K562 (cell line): Measurements from ENCODE around the gene TANGO6. TPM values are rescaled to one million over a fixed set of nuclear protein-coding genes. Genes with fewer than 3 reads are reported as not detected.
A peak's percentile ranks its signal among the peaks of the same experiment; 100 is the strongest.

Source experiments
- CREB1 ChIP-seq, 2 experiments: sonication (generic) in 1 of 2; formaldehyde crosslinking in 1 of 2; IDR thresholded peaks; 2 replicates each; pipeline versions ENCODE4 v1.6.1 to v1.8.0; 2012 to 2022; ENCODE audit warnings: inconsistent platforms in 1 of 2, mild to moderate bottlenecking in 1 of 2, missing genetic modification reagents in 1 of 2, moderate library complexity in 1 of 2
- CUX1 ChIP-seq: fragments of 200-800 bp; sonication (Bioruptor generic); IDR thresholded peaks from 2 replicates; pipeline ENCODE4 v1.6.1; 2016; ENCODE audit warnings: missing genetic modification characterization, missing compliant biosample characterization
- EGR1 ChIP-seq: fragments of 450-650 bp; conservative IDR thresholded peaks from 2 replicates; pipeline ENCODE4 v1.6.1; 2017; ENCODE audit warnings: mild to moderate bottlenecking
- ETV1 ChIP-seq: fragments of 450-650 bp; conservative IDR thresholded peaks from 2 replicates; pipeline ENCODE4 v1.6.1; 2016; ENCODE audit warnings: missing genetic modification characterization, control low read depth, low read depth, missing compliant biosample characterization
- EZH2 ChIP-seq: IDR thresholded peaks from 2 replicates; pipeline ENCODE4 v1.6.1; 2012; ENCODE audit warnings: low read depth, mild to moderate bottlenecking, inconsistent platforms, low read length, borderline replicate concordance
- GABPB1 ChIP-seq: sonication (generic); formaldehyde crosslinking; IDR thresholded peaks from 2 replicates; pipeline ENCODE4 v1.8.0; 2022; ENCODE audit warnings: mild to moderate bottlenecking, missing genetic modification reagents
- HINFP ChIP-seq: fragments of 450-650 bp; conservative IDR thresholded peaks from 2 replicates; pipeline ENCODE4 v1.6.1; 2016; ENCODE audit warnings: missing genetic modification characterization, low read depth, mild to moderate bottlenecking, control low read depth, missing compliant biosample characterization
- MBD2 ChIP-seq: sonication (generic); IDR thresholded peaks from 2 replicates; pipeline ENCODE4 v1.6.1; 2016; ENCODE audit warnings: low read depth, borderline replicate concordance
- POU5F1 ChIP-seq: fragments of 150-350 bp; IDR thresholded peaks from 2 replicates; pipeline ENCODE4 v1.6.1; 2014; ENCODE audit warnings: borderline replicate concordance, low read length, low read depth, mild to moderate bottlenecking; ENCODE audit not compliant: partially characterized antibody
- PTRF ChIP-seq: fragments of 450-650 bp; IDR thresholded peaks from 2 replicates; pipeline ENCODE4 v1.6.1; 2016; ENCODE audit warnings: mild to moderate bottlenecking, missing genetic modification characterization, missing compliant biosample characterization
- RBBP5 ChIP-seq: fragments of 200-600 bp; sonication (generic); IDR thresholded peaks from 2 replicates; pipeline ENCODE4 v1.6.1; 2012; ENCODE audit warnings: borderline replicate concordance, mild to moderate bottlenecking, low read length, control low read depth, inconsistent platforms; ENCODE audit not compliant: insufficient read depth, poor library complexity, severe bottlenecking
- RFX7 ChIP-seq: fragments of 250-450 bp; sonication (Bioruptor Pico); IDR thresholded peaks from 2 replicates; pipeline ENCODE4 v1.5.1; 2021; ENCODE audit warnings: mild to moderate bottlenecking
- TAF15 ChIP-seq: fragments of 200-400 bp; formaldehyde crosslinking; IDR thresholded peaks from 2 replicates; pipeline ENCODE4 v1.6.1; 2017; ENCODE audit warnings: mild to moderate bottlenecking, low read depth, low read length, moderate library complexity
- ZBTB33 ChIP-seq: sonication (generic); formaldehyde crosslinking; IDR thresholded peaks from 2 replicates; pipeline ENCODE4 v1.8.1; 2023; ENCODE audit warnings: mild to moderate bottlenecking, missing genetic modification reagents
- ZBTB9 ChIP-seq: fragments of 450-650 bp; formaldehyde crosslinking; IDR thresholded peaks from 2 replicates; pipeline ENCODE4 v1.4.0; 2020; ENCODE audit warnings: mild to moderate bottlenecking, moderate library complexity
- ZNF232 ChIP-seq: sonication (generic); formaldehyde crosslinking; IDR thresholded peaks from 2 replicates; pipeline ENCODE4 v1.8.0; 2022; ENCODE audit warnings: mild to moderate bottlenecking, missing genetic modification reagents
- ZNF384 ChIP-seq: IDR thresholded peaks from 2 replicates; pipeline ENCODE4 v1.6.1; 2012; ENCODE audit warnings: low read depth, low read length, improper control_type of control experiment
- ZNF551 ChIP-seq: fragments of 250-450 bp; sonication (Bioruptor Pico); IDR thresholded peaks from 2 replicates; pipeline ENCODE4 v1.5.0; 2021; ENCODE audit warnings: mild to moderate bottlenecking, moderate library complexity
- polyA plus RNA-seq, 8 experiments: library from polyadenylated mRNA; depleted of rRNA in 4 of 8; stranded (reverse) in 5 of 8; unstranded in 3 of 8; fragments of >200 nt; fragmentation: Nextera tagmentation in 2 of 8; fragmentation: Illumina TruSeq in 1 of 8; extraction: Ambion mirVana in 2 of 8; extraction: Trizol in 1 of 8; gene quantifications; 2 replicates each; pipeline versions ENCODE4 v1.2.1 to v1.2.3, GENCODE V29; 2011 to 2014; ENCODE audit warnings: inconsistent platforms in 1 of 8, missing spikeins in 1 of 8
- total RNA-seq, 7 experiments: library from RNA; depleted of rRNA in 6 of 7; stranded (reverse); fragments of >200 nt in 6 of 7; fragmentation: Illumina TruSeq in 2 of 7; extraction: Trizol in 2 of 7; gene quantifications; 2 replicates each; pipeline versions ENCODE4 v1.2.1 to v1.2.3, GENCODE V29; 2011 to 2021; ENCODE audit warnings: low replicate concordance in 1 of 7

The TANGO6 gene
- total and polyA plus RNA-seq, 9 of the 15 experiments (the other 6 are each of a cell fraction or from before 2014, with no cell fraction given), result 1.6 to 15.2 (median 9.6) TPM

GRCh38 chr16:69131839-69132423 is 288.6 kb downstream of the TANGO6 start (continued):
- TF ChIP-seq CUX1 (no peak), PTRF (tag) (no peak), EZH2 (no peak), ZBTB9 (CRISPR knock-in tag) (peak; percentile 63; the same call in 1 of the 2 replicates), RFX7 (CRISPR knock-in tag) (no peak), ZNF384 (no peak), ETV1 (tag) (0 out of 2 replicates have a peak, but pooled peaks have one; percentile 9), EGR1 (peak; percentile 96), CREB1 (IDR thresholded peaks at IDR 0.05) (no peak), CREB1 (CRISPR knock-in tag; IDR thresholded peaks at IDR 0.05) (0 out of 2 replicates have a peak, but pooled peaks have one; percentile 4), POU5F1 (no peak), ZNF551 (no peak), GABPB1 (CRISPR knock-in tag) (no peak), TAF15 (no peak), HINFP (tag) (no peak), ZNF232 (CRISPR knock-in tag) (no peak), RBBP5 (no peak), MBD2 (no peak), ZBTB33 (no peak)
